Stimulated activated CD4-positive, alpha-beta T cell treated with anti-CD3 and anti-CD28 coated beads, Interleukin-4, amount 100 ng/mL, for 24 hours (primary cell): ENCODE results near the gene MTCP1.

Source experiments
- DNase-seq: peaks from one replicate; pipeline ENCODE4 v3.0.0-alpha.2; 2020

MTCP1 gene

DNA sequence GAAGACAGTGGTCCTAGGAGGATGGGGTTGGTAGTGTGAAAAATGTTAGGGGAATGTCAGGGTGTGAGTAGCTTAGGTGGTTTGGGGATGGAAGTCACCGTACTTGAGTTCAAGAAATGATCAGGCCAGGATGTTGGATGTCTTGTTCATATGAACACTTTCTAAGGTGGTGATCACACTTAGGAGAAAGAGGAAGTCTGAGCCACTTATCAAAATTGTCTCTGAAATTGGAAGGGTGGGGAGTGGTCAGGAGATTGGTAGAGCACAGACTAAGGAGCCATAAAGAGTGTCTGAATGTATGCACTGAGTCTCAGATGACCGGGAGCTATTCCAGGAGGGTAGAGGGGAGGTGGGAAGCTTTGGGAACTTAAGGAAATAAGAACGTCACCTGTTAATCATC lies 17.3 kb downstream of the MTCP1 start:
- DNase-seq = no peak

DNA sequence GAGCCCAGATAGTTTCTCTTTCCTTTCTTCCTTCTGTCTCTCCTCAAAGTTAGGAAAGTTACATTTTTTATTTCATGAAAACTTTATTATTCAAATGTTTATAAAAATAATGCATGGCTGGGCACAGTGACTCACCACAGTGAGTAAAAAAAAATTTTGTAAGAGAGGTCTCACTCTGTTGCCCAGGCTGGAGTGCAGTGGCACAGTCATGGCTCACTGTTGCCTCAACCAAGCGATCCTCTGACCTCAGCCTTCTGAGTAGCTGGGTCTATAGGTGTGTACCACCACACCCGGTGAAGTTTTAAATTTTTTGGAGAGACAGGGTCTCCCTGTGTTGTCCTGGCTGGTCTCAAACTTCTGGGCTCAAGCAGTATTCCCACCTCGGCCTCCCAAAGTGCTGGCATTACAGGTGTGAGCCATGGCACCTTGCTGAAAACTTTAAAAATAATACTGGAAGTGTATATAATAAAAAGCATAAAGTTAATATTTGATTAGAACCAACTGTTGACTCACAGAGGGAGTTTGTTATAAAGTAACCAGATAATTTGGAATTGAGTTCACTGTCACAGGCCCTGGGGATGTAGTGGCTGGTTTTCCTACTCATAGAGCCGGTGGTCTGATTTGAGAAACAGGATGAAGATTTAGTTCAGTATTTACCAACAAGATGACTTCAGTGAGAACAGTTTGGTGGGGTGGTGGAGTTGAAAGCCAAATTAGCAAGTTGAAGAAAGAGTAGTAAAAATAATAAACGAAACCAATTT lies 18.0 kb downstream of the MTCP1 start:
- no peak for DNase-seq

- DNase-seq = peak; percentile 53
Measured at GRCh38 chrX:155048977-155049619, 21.8 kb downstream of the MTCP1 start.

- DNase-seq = no peak
Measured at GRCh38 chrX:155046811-155047528, 24.0 kb downstream of the MTCP1 start.

DNA sequence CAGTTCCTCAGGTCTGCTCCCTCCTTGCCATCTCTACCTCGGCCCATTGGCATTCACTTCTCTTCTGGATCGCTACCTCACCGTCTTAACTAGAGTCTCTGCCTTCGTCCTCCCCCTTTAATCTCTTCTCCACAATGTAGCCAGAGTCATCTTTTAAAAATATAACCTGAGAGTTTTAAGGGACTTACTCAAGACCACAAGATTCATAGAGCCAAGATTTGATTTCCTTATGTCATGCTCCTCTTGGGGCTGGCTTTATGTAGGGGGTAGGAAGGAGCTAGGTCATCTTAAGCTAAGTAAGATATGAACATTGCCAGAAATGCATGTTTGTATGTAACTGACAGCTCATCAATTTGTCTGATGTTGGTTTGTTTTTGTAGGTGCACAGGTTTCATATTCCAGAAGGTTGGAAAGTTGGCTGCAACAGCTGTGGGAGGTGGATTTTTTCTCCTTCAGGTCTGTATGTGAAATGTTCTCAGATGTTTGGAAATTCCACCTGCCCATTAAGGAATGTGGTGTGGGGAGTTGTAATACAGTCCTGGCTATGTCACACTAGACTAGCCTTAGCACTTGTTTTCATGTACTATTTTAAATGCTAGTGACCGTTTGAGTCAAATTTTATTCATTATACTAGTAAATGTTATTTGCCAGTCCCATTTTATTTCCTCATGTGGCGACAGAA lies 24.7 kb downstream of the MTCP1 start:
- no peak for DNase-seq

DNA sequence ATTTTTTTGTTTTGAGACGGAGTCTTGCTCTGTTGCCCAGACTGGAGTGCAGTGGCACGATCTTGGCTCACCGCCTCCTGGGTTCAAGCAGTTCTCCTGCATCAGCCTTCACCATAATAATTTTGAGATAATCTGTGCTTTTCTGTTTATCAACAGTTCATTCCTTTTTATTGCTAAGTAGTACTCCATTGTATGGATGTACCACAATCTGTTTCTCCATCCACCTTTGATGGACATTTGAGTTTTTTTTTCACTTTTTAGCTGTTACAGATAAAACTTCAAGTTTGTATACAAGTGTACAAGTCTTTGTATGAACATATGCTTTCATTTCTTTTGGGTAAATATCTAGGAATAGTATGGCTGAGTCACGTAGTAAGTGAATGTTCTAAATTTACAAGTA lies 35.2 kb downstream of the MTCP1 start:
- DNase-seq = no peak

- no peak for DNase-seq
Measured at GRCh38 chrX:155031657-155032056, 39.3 kb downstream of the MTCP1 start.

DNA sequence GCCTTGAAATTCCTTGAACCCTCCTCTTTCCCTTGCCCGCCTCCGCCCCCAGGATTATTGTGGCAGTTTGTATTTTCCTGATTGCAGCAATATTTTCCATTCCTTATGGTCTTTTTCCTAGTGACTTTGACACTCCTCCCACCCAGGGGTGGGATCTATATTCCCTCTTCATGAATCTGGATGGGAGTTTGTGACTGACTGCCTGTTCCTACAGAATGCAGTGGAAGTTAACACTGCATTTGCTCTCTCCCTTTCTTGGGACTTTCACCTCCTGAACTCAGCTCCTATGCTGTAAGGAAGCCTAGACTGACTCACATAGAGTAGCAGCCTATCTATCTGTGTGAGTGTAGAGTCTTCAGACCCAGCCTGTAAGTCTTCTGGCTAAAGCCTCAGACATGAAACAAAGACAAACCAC lies 42.1 kb downstream of the MTCP1 start:
- no peak for DNase-seq

GRCh38 chrX:155028129-155028528 lies 42.8 kb downstream of the MTCP1 start:
- no peak for DNase-seq

DNA sequence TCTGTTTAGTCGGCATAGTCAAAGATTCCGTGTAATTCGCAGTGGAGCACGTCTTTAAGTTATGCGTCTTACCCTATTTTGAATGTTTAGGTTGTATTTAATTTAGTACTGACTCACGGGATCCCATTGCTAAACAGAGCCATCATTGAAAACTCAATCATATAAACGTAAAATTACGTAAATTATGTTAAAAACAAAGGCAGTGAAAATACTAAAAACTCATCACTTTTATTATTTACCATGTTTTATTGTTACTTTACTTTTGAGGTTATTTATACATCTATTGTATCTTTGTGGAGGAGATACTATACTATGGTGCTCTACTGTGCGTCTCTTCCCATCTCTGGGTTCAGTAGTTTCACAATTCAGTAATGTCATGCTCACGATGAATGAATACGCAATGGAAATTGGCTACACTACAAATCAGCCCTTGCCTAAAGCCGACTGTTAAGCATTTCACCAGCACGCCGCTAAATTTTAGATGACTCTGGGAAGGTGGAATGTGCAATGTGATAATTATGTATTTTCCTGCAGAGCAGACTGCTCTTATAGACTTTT lies 43.3 kb downstream of the MTCP1 start:
- peak; percentile 7 for DNase-seq

GRCh38 chrX:155026727-155027508 lies 44.0 kb downstream of the MTCP1 start, which contains the start of gene FUNDC2:
Gene FUNDC2 (plus strand): TSS chrX:155026844. CDS start chrX:155026939, 95 bp downstream.
- peak; percentile 91 for DNase-seq

DNA sequence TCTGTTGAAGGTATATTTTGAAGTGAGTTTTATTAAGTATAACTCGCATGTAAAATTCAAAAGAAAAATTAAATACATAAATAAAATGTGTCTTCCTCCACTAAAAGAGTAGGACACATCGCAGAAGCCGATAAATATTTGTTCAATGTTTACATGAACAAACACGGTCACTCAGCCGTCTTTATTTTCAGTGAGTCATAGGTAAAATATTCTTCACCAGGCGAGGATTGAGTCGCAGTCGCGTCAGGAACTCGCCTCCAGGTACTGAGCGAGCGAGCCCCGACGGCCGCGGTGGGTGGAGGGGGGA lies 44.6 kb downstream of the MTCP1 start:
- no peak for DNase-seq

GRCh38 chrX:155023907-155024833 lies 46.8 kb downstream of the MTCP1 start:
- DNase-seq = no peak

DNA sequence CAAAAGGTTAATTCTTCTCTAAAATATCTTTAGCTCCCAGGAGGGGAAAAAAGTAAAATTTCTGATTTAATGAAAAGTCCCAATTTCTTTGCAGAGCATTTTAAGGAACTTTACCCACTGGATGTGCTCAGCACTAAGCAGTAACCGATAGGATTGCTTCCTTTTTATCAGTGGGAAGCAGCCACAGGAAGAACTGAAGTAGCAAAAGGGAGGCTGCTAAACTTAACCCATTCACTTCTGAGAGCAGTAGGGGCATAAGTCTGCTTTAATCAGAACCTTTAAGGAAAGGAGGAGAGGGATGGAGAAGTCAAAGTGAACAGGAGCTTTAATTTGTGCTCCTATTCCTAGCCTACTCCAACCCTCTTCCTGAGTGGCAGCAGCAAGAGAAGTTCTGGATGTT lies 48.4 kb downstream of the MTCP1 start, which contains the start of gene F8:
Gene F8 (minus strand): TSS at position 139 of the 400 bp plus-strand sequence. CDS start 171 bp downstream, outside the sequence.
- no peak for DNase-seq

DNA sequence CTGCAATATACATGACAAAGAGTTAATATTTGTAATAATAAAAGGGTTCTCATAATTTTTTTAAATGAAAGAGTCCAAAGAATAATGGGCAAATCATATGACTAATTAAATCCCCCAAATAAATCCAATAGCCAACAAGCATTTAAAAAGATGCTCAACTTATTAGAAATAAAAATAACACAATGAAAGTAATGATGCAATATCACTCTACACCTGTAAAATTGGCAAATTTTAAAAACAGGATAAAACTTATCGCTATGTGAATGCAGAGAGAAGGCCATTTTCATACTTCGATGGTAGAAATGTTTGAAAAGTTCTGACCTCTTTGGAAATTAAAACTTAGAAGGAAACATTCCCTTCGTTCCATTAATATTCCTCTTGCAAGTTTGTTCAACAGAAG lies 50.3 kb downstream of the MTCP1 start:
- DNase-seq = no peak
